Activated effector memory CD4-positive, alpha-beta T cell treated with Interleukin-2 at 50 U/mL for 16 hours (primary cell): ENCODE results near the gene ZBTB12.
"Not testable (repeated sequence)": the region's sequence is repeated elsewhere in the genome, so short reads cannot be mapped to it uniquely, and the experiment has no call there.

Experiments used
- DNase-seq: peaks from one replicate; pipeline ENCODE4 v3.0.0-alpha.2; 2020

The ZBTB12 gene

DNA sequence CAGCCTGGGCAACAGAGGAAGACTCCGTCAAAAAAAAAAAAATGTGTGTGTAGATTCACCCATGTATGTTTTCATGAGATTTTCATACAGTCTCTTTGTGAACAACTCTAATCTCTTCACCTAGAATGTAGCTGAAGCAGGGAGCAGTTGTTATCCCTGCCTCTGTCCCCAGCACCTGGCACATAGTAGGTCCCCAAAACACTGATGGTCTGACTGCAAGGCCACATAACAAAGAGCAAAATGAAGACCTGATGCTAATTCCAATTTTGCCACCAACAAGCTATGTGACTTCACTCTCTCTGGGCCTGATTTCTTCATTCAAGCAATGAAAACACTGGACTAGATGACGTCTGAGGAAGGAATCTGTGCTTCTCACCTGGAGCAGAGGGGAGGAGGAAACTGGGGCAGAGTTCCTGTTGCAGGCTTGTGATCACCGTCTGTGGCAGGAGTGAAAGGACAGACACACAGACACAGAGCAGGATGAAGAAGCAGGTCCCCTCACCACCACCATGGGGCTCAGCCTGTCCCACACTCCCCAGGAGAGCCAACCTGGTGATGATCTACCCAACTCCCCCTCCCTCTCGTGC lies 27.7 kb downstream of the ZBTB12 start:
- DNase-seq, result no peak

DNA sequence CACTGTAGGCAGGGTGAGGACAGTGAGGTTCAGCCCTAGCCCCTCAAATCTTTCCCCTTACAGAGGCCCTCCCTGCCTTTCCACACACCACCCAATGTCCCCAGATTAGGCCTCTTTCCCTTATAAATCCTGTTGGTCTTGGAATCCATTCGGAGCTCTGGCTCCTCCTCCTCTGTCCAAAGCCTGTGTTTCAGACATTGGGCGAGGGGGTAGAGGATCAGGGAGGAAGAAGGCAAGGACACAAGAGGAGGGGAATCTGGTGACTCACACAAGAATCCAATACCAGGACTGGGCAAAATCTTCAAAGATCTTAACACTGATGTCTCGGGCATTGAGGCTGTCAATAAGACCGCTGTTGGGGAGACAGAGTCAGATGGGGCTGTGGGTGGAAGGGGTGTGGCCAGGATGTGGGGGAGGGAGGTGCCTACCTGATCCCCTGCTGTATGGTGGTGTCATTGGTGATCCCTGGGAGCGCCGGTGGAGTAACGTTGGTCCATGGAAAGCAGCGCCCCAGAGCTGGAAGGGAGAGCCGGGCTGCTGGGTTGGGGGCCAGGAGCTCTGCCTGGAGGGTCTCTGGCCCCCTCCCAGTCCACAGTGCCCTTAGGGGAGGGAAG lies 30.7 kb downstream of the ZBTB12 start:
- DNase-seq, result no peak

DNA sequence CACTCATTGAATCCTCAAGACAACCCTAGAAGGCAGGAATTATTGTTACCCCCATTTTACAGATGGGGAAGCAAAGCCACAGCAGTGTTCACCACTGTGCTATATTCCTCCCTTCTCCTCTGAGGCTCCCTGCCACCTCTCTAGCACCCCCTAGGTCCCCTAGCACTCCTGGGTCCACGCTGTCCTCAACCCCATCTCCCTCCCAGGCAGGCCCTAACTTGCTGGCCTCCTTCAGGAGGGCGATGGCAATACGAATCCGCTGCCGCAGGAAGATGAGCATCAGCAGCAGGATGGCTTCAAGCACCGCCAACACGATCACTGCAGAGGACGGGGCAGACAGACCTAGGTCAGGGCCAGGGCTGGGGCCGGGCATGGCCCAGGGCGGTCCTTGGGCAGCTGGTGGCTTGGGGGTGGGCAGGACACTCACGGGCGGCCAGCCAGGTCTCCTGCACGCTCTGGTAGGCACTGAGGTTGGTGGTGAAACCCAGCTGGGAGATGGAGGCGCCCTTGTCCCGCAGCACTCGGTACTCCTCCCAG lies 31.4 kb downstream of the ZBTB12 start:
- DNase-seq, result no peak

DNA sequence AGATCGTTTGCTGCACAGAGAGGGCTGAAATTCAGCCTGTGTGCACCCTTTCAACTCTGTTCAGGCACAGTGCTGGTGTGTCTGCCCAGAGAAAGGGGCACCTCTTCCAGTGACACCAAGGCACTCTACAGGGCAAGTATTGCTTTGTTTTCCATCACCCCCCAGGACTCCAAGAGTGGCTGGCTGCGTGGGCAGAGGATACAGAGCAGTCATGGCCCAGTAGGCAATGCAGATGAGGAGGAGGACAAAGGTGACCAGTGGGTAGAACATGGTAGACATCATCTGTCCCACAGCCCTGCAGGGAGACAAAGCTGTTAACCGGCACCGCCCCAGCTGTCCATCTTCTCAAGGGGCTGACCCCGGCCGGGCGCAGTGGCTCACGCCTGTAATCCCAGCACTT lies 32.5 kb downstream of the ZBTB12 start:
- DNase-seq, result no peak

DNA sequence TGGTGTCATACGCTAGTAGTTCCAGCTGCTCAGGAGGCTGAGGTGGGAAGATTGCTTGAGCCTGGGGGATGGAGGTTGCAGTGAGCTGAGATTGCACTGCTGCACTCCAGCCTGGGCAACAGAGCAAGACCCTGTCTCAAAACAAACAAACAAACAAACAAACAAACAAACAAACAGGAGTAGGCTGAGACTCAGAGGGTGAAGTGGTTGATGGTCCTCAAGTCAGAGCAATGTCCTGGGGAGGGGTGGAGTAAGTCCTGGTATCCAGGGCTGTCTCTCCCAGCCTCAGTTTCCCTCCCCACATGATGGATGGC lies 33.3 kb downstream of the ZBTB12 start:
- not testable (repeated sequence) for DNase-seq

DNA sequence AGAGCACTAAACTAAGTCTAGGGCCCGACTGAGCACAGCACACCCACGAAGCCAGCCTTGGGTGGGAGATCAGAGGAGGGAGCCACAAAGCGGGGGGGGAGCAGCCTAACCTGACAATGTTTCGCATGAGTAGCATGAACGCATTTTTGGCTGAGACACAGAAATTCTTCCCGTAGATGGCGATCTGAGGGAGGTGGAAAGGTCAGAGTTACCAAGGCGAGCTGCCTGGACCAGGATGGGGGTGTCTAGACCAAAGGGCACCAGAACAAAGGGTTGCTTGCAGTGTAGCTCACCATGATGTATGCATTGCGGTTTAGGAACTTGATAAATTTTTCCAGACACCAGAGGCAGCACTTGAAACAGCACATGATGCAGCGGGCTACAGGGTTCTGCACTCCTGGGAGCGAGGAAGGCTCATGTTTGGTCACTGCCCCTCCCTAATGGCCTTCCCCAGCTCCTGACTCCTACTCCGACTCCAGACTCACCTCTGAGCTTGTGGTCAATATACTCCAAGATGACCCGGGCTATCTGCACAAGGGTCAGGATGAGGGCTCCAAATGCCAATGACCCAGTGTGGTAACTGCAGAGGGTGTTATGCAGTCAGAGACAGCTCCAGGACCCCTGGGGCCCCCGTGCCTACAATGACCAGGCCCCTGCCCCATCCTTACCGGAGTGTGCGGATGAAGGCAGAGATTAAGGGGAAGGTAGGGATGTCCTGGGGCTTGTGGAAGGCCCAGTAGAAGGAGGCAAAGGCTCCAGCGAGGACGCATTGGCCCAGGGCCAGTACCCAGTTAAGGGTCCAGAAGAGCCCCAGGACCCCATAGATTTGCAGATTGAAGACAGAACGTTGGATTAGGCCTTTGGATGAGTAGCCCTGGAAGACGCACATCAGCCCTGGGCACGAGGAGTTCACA lies 36.4 kb downstream of the ZBTB12 start:
- no peak for DNase-seq

DNA sequence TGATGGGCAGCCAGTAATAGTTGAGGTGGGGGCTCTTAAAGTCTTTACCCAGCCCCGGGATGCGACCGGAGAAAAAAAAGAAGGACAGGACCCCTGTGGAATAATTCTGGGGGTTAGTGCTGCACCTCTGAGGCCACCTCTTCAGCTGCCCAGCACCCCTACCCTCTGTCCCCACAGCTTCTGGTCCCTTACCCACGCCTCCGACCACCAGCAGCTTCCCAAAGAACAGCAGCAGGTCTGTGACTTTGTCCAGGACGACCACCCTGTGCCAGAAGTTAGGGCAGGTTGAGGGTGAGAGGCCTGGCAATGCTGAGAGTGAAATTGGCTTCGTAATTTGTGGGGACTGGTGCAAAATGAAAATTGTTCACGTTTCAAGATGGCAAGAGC lies 37.1 kb downstream of the ZBTB12 start:
- no peak for DNase-seq

DNA sequence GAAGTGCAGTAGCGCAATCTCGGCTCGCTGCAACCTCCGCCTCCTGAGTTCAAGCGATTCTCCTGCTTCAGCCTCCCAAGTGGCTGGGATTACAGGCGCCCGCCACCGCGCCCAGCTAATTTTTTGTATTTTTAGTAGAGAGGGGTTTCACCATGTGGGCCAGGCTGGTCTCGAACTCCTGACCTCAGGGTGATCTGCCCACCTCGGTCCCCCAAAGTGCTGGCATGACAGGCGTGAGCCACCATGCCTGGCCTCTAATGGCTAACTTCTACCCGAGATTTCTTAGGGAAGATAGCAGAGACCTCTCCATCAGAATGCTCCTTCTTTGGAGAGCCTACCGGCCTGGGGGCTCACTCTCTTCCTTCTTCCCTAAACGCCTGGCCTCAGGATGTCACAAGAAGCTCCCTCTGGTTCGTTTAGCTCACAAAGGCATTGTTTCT lies 37.7 kb downstream of the ZBTB12 start:
- DNase-seq, result not testable (repeated sequence)

DNA sequence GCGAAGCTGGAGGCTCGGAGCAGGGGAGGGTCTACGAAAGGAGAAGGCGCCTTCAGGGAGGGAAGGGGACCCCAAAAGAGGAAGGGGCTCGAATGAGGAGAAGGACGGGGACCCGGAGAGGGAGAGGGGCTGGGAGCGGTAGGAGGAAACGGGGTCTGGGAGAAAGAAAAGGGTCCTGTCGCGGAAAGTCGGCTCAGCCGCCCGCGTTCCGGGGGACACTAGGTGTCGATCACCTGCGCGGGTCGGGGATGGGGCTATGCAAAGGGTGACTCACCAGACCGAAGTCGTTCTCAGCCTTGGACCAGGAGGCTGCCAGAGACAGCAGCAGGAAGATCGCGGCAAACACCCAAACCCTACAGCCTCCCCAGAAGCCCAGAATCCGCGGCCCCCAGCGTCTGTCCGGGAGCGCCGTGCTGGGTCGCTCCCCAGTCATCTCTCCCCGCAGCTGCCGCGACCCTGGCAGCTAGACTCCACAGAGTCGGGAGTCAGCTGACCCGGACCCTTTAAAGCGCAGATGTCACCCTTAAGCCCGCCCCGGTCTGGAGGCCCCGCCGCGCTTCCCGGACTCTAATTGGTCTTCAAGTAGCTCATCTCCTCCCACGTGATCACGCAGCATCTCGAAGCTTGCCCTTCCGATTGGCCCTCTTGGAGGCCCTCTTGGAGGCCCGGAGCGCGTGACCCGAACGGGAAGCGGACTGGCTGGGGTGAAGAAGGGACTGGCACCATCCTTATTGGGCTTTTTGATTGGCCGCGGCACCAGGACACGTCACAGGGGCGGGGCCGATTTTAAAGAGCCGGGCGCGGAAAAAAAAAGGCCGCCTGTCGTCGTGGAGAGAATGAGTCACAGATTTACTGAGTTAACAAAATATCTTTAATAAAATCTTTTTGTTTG lies 39.3 kb downstream of the ZBTB12 start, which contains the start of gene NEU1:
TSS of gene NEU1 (minus strand) at position 478 of the 892 bp plus-strand sequence. CDS start at position 433, 45 bp downstream.
- DNase-seq, result peak; percentile 98

DNA sequence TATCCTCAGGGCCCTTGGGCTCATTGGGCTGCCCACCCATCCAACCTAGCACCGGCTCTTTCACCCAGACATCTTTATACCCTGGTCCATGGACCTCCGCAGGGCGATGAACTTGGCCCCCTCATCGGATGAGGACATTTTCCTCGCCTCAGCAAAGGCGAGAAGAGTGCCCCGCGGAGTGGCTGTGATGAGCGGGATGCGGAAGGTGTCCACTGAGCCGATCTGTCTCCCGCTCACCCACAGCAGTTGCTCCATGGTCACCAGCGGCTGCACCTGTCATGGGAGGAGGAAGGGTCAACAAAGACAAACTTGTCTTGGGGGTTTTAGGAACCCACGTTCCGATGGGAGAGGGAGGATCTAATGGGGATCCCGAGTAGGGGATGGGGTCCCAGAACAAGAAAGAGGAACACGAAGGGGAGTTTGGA lies 40.0 kb downstream of the ZBTB12 start:
- no peak for DNase-seq

DNA sequence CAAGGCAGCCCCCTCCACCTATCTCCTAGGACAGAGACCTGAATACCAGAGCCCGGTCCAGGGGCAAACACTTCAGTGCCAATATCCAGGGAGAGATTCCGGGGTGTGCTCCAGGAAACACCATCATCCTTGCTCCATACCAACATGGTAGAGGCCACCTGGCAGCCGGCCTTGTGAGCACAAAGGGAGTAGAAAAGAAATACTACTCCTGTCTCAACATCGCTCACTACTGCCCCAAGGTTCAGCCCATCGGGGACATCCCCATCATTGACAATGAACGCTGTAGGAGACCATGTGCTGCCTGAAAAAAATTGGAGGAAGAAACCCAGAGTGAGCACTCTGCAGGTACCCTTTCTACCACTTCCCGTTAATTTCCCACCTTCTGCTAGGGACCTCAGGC lies 40.7 kb downstream of the ZBTB12 start:
- no peak for DNase-seq

DNA sequence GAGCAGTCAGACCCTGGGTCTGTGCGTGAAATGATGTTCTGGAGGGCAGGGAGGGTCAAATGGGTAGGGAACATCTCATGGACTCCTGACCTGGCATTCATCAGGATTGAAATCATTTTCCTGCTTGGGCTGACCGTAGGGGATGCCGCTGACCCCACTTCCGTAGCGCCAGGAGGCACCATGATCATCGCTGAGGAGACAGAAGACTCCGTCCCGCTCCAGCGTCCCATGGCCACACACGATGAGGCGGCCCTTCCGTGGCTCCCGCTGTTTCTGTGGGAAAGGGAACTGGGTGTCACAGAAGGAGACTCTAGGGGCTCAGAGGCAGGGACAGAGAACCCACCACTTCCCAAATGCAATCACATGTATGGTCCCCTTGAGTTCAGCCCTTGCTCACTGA lies 41.5 kb downstream of the ZBTB12 start:
- no peak for DNase-seq

DNA sequence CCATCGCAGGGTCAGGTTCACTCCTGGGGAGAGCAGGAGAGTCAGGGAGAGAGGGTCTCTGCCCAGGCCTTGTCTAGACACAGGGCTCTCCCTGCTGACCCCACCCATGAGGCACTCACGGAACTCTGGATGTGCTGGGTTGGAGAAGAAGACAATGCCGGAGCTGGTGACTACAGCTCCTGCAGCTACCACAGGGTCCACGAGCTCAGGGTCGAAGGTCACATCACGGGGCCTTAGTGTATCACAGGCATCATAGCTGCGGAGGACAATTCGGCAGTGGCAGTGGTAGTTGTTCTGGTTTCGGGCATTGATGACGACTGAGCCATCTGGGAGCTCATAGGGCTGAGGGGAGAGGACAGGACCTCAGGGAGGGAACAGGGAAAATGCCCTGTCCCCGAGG lies 42.0 kb downstream of the ZBTB12 start:
- no peak for DNase-seq

DNA sequence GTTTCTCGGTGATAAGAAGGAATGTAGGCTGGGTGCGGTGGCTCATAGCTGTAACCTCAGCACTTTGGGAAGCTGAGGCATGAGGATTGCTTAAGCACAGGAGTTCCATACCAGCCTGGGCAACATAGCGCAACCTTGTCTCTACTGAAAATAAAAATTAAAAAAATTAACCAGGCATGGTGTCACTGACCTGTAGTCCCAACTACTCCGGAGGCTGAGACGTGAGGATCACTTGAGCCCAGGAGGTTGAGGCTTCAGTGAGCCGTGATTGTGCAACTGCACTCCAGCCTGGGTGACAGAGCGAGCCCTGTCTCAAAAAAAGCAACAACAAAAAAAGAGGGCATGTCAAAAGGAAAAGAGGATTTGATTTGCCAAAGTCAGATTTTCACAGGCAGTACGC lies 43.2 kb downstream of the ZBTB12 start:
- DNase-seq, result no peak

DNA sequence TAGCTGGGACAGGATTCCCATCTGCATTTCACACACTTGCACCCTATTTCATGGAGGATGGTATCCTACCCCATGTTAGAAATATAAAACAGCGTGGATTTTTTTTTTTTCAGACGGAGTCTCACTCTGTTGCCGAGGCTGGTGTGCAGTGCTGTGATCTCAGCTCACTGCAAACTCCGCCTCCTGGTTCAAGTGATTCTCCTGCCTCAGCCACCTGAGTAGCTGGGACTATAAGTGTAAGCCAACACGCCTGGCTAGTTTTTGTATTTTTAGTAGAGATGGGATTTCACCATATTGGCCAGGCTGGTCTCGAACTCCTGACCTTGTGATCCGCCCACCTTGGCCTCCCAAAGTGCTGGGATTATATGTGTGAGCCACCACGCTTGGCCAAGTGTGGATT lies 44.1 kb downstream of the ZBTB12 start:
- not testable (repeated sequence) for DNase-seq

DNA sequence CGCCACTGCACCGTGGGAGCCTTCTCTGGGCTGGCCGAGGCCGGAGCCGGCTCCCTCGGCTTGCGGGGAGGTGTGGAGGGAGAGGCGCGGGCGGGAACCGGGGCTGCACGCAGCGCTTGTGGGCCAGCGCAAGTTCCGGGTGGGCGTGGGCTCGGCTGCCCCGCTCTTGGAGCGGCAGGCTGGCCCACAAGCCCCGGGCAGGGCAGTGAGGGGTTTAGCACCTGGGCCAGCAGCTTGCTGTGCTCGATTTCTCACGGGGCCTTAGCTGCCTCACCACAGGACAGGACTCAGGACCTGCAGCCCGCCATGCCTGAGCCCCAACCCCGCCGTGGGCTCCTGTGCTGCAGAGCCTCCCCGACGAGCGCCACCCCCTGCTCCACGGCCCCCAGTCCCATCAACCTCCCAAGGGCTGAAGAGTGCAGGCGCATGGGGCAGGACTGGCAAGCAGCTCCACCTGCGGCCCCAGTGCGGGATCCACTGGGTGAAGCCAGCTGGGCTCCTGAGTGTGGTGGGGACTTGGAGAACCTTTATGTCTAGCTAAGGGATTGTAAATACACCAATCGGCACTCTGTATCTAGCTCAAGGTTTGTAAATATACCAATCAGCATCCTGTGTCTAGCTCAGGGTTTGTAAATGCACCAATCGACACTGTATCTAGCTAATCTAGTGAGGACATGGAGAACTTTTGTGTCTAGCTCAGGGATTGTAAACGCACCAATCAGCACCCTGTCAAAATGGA lies 49.7 kb downstream of the ZBTB12 start:
- not testable (repeated sequence) for DNase-seq

DNA sequence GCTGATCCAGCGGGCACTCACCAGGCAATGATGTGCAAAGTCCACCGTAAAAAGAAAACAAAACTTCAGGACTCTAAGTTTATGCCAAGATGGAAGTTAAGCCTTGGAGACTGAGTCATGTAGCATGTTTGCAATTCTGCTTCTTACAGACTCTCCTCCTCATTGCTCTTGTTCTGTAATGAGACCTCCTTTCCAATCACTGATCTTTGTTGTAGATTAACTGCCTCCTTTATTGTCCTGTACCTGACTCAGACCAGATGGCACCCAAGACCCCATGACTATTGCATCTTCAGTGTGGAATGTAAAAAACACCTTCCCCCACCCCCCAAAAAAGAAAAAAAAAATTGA lies 50.4 kb downstream of the ZBTB12 start:
- DNase-seq, result no peak

DNA sequence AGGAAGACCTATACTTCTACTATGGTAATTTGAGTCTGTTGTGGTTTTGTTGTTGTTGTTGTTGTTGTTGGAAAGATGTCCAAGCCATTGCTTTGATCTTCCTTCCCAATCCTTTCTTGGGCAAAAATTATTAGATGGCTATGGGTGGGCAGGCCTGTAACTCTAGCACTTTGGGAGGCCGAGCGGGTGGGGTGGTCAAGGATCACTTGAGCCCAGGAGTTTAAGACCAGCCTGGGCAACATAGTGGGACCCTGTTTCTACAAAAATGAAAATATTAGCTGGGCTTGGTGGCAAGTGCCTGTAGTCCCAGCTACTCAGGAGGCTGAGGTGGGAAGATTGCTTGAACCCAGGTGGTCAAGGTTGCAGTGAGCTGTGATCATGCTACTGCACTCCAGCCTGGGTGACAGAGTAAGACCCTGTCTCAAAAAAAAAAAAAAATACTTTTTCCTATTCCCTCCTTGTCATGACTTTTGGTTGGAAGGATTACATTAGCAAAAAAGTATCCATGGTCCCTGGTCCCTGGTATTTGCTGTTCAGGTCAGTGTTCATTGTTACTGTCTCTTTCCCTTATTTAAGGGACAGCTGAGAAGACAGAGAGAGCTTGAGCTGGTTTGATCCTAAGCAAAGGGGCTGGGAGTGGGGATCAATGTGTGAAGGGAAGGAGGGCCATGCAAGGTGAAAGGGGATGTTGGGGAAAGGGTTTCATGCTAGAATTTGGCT lies 51.0 kb downstream of the ZBTB12 start:
- DNase-seq, result no peak
